IPS-18c (cell line): Measurements from ENCODE around the gene RPAP2.

Source experiments
- H3K4me3 ChIP-seq: 2 replicates; pipeline ENCODE4 v1.7.0; 2013; ENCODE audit warnings: low read depth, mild to moderate bottlenecking, low read length, moderate library complexity; ENCODE audit not compliant: insufficient read depth
- H3K9me3 ChIP-seq: one replicate; pipeline ENCODE4 v1.6.1; 2013; ENCODE audit warnings: mild to moderate bottlenecking, low read length, moderate library complexity; ENCODE audit not compliant: control insufficient read depth, insufficient read depth

Gene RPAP2

GRCh38 chr1:92314024-92314423 lies 15.2 kb downstream of the RPAP2 start:
- Histone ChIP-seq H3K4me3 (no peak overlapping the region), H3K9me3 (no peaks in the 10 kb centered on the region)

GRCh38 chr1:92315766-92316599 lies 17.1 kb downstream of the RPAP2 start:
- Histone ChIP-seq H3K4me3 (no peak overlapping the region), H3K9me3 (no peaks in the 10 kb centered on the region)

- no peak overlapping the region for H3K4me3 ChIP-seq
- no peaks in the 10 kb centered on the region for H3K9me3 ChIP-seq
Observed at GRCh38 chr1:92317836-92318493, 19.1 kb downstream of the RPAP2 start.

GRCh38 chr1:92323473-92324453 lies 24.9 kb downstream of the RPAP2 start:
- no peaks in the 10 kb centered on the region for H3K9me3 ChIP-seq
- H3K4me3 ChIP-seq, result no peak overlapping the region

- H3K4me3 ChIP-seq, result no peak overlapping the region
Observed at GRCh38 chr1:92324784-92325183, 25.9 kb downstream of the RPAP2 start.

GRCh38 chr1:92326681-92327080 lies 27.8 kb downstream of the RPAP2 start:
- Histone ChIP-seq H3K9me3 (peaks cover 2% of the 10 kb centered on the region), H3K4me3 (no peak overlapping the region)

More at GRCh38 chr1:92324784-92325183, 25.9 kb downstream of the RPAP2 start:
- peaks cover 2% of the 10 kb centered on the region for H3K9me3 ChIP-seq

GRCh38 chr1:92327794-92328193 lies 28.9 kb downstream of the RPAP2 start:
- H3K9me3 ChIP-seq, result peaks cover 2% of the 10 kb centered on the region
- H3K4me3 ChIP-seq, result no peak overlapping the region

- no peak overlapping the region for H3K4me3 ChIP-seq
- H3K9me3 ChIP-seq, result peaks cover 2% of the 10 kb centered on the region
Observed at GRCh38 chr1:92329347-92330129, 30.7 kb downstream of the RPAP2 start.

- no peak overlapping the region for H3K4me3 ChIP-seq
- H3K9me3 ChIP-seq, result peaks cover 2% of the 10 kb centered on the region
Observed at GRCh38 chr1:92333668-92334067, 34.8 kb downstream of the RPAP2 start.

GRCh38 chr1:92340154-92340553 lies 41.3 kb downstream of the RPAP2 start:
- H3K4me3 ChIP-seq, result no peak overlapping the region

GRCh38 chr1:92342401-92342800 lies 43.5 kb downstream of the RPAP2 start:
- Histone ChIP-seq H3K4me3 (no peak overlapping the region), H3K9me3 (no peaks in the 10 kb centered on the region)

More at GRCh38 chr1:92340154-92340553, 41.3 kb downstream of the RPAP2 start:
- no peaks in the 10 kb centered on the region for H3K9me3 ChIP-seq

- no peaks in the 10 kb centered on the region for H3K9me3 ChIP-seq
Observed at GRCh38 chr1:92343061-92343460, 44.2 kb downstream of the RPAP2 start.

GRCh38 chr1:92346866-92347640 lies 48.2 kb downstream of the RPAP2 start:
- no peaks in the 10 kb centered on the region for H3K9me3 ChIP-seq
- H3K4me3 ChIP-seq, result no peak overlapping the region

More at GRCh38 chr1:92343061-92343460, 44.2 kb downstream of the RPAP2 start:
- H3K4me3 ChIP-seq, result no peak overlapping the region

- H3K9me3 ChIP-seq, result no peaks in the 10 kb centered on the region
- no peak overlapping the region for H3K4me3 ChIP-seq
Observed at GRCh38 chr1:92352856-92353255, 54.0 kb downstream of the RPAP2 start.

- H3K9me3 ChIP-seq, result no peaks in the 10 kb centered on the region
Observed at GRCh38 chr1:92354259-92354658, 55.4 kb downstream of the RPAP2 start.

GRCh38 chr1:92356956-92357355 lies 58.1 kb downstream of the RPAP2 start:
- H3K9me3 ChIP-seq, result no peaks in the 10 kb centered on the region

More at GRCh38 chr1:92354259-92354658, 55.4 kb downstream of the RPAP2 start:
- H3K4me3 ChIP-seq, result no peak overlapping the region

More at GRCh38 chr1:92356956-92357355, 58.1 kb downstream of the RPAP2 start:
- H3K4me3 ChIP-seq, result no peak overlapping the region
